Stimulated activated CD4-positive, alpha-beta T cell treated with anti-CD3 and anti-CD28 coated beads, Interleukin-12 subunit alpha, Interleukin-12 subunit beta, amount 100 ng/mL, for 24 hours (primary cell): ENCODE data around the gene COQ8B.
"Not testable (repeated sequence)": the region's sequence is repeated elsewhere in the genome, so short reads cannot be mapped to it uniquely, and the experiment has no call there.

Experiments used
- DNase-seq, 2 experiments: peaks; one replicate each; pipeline ENCODE4 v3.0.0-alpha.2; 2020; ENCODE audit warnings: low read depth in 2 of 2

The COQ8B gene

GRCh38 chr19:40742477-40742876 is 25.8 kb upstream of the COQ8B start:
- no peak for DNase-seq

- no peak for DNase-seq
Observed at GRCh38 chr19:40741527-40742390, 25.1 kb upstream of the COQ8B start.

DNA sequence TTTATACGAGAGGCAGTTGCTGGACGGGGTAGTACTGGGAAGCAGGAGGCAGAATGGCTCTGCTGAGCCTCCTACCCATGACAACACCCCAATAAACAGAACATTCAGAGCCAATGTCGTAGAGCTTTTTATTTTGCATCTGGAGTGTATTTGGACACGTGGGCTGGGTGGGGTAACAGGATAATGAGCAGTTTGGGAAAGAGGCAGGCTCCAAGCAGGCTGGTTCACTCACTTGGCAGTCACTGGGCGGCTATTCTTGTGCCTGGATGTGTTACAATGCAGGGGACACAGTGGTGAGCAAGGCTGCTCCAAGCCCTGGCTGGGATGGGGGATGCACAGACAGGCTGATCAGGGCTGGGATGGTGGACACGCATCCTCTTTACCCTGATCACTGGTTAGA is 24.1 kb upstream of the COQ8B start:
- no peak for DNase-seq

GRCh38 chr19:40739871-40740703 is 23.4 kb upstream of the COQ8B start:
- no peak for DNase-seq

DNA sequence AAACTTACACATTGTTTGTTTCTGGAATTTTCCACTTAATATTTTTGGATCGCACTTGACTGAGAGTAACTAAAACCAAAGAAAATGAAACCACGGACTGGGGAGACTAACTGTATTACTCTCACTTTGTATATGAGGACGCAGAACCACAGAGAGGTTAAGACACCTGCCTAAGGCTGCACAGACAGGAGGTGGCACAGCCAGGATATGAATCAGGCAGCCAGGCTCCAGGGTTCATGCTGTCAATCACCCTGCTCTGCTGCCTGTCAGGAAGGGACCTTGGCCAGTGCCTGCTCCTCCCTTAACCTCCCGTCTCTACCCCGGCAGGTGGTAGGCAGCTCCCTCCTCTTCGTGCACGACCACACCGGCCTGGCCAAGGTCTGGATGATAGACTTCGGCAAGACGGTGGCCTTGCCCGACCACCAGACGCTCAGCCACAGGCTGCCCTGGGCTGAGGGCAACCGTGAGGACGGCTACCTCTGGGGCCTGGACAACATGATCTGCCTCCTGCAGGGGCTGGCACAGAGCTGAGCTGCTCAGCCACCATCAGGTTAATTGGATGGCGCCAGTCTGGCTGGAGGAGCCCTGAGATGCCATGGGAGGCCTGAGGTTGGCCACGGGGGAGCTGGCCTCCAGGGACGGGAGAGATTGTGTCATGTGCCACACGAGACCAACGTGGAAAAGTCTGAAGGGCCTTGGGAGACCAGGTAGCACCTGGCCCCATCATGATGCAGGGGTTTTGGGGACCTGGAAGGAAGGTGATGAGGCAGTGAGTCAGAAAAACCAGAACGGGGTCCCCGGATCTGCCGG is 22.5 kb upstream of the COQ8B start:
- no peak for DNase-seq

DNA sequence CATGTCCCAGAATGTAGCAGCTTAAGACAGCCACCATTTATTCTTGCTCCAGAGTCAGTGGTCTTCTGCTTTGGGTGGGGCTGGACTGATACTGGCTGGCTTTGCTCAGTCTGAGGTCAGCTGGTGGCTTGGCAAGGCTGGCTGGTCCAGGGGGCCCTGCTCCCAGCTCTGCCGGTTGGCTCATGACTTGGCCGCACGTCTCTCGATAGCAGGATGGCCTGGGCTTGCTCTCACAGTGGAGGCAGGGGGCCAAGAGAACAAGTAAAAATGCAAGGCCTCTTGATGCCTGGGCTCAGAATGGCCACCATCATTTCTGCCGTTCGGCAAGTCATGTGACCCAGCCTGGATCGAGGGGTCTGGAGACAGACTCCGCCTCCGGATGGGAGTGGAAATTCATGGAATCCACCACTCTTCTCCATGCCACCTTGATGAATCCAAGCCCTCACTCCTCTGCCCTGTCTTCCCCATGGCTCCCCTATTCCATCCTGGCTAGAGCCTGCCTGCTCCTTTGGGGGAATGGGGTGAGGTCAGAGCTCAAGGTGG is 20.5 kb upstream of the COQ8B start:
- DNase-seq: no peak

DNA sequence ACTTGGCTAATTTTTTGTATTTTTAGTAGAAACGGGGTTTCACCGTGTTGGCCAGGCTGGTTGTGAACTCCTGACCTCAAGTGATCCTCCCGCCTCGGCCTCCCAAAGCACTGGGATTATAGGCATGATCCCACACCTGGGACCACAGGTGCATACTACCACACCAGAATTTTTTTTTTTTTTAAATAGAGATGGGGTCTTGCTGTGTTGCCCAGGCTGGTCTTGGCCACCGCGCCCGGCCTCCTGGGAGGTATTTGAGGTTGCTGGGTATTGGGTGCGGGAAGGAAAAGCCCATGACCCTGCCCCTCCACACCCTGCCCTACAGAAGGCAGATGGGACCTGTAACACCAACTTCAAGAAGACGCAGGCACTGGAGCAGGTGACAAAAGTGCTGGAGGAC is 20.0 kb upstream of the COQ8B start:
- DNase-seq: no peak

DNA sequence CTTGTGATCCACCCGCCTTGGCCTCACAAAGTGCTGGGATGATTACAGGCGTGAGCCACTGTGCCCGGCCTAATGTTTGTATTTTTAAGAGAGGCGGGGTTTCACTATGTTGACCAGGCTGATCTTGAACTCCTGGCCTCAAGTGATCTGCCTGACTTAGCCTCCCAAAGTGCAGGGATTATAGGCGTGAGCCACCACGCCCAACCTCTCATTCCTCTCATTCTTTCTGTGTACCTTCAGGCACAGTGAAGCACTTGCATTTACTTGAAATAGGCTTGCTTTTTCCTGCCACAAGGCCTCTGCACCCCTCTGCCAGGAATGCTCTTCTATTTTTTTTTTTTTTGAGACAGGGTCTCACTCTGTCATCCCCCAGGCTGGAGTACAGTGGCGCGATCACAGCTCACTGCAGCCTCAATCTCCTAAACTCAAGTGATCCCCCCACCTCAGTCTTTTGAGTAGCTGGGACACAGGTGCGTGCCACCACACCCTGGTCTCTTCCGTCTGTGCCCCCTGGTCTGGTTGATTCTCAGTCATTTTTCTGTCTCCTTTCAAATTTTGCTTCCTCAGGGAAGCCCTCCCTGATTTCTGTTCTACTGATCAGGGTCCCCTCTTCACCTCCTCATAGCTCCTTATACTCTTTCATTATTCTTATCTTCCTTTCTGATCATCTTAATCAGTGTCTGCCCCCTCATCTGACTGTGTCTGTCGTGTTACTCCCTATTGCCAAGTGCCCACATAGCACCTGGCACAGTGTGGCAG is 18.5 kb upstream of the COQ8B start:
- no peak for DNase-seq

DNA sequence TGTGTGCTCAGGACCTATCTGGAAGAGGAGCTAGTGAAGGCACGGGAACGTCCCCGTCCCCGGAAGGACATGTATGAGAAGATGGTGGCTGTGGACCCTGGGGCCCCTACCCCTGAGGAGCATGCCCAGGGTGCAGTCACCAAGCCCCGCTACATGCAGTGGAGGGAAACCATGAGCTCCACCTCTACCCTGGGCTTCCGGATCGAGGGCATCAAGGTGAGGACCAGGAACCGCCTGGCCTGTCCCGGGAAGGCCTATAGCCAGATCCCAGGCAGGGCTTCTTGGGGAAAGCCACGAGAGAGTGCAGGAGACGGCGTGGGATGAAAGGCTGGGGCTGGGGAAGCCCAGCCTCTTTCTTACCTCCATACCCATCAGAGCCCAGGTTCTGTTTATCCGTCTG is 16.5 kb upstream of the COQ8B start:
- no peak for DNase-seq

GRCh38 chr19:40732304-40732703 is 15.6 kb upstream of the COQ8B start:
- DNase-seq: not testable (repeated sequence)

DNA sequence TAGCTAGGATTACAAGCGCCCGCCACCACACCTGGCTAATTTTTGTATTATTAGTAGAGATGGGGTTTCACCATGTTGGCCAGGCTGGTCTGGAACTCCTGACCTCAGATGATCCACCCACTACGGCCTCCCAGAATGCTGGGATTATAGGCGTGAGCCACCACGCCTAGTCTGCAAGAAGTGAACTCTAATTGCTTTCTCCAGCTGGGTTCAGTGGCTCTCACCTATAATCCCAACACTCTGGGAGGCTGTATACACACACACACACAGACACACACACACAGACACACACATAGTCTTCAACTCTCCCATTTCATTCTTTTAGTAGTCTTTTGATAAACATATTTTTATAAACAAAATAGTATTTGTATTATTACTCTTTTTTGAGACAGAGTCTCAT is 13.4 kb upstream of the COQ8B start:
- DNase-seq: not testable (repeated sequence)

- no peak for DNase-seq
Observed at GRCh38 chr19:40726279-40726678, 9.6 kb upstream of the COQ8B start.

DNA sequence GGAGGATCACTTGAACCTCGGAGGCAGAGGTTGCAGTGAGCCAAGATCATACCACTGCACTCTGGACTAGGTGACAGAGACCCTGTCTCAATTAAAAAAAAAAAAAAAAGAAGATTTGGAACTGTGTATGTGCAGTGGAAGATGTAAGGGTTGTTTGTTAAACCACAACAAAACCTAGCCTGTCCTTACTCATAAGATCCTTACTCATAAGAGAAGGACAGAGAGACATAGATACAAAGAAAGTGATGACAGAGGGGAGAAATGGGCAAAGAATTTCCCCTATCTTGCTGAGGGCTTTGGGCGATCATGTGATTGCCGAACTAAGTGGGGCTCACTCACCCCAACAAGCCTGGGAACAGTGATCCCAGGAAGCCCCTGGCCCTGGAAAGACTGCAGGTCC is 8.2 kb upstream of the COQ8B start:
- no peak for DNase-seq

GRCh38 chr19:40724315-40724714 is 7.6 kb upstream of the COQ8B start:
- DNase-seq: no peak

GRCh38 chr19:40723661-40724254 is 7.1 kb upstream of the COQ8B start:
- DNase-seq: no peak

GRCh38 chr19:40721936-40722661 is 5.4 kb upstream of the COQ8B start:
- no peak for DNase-seq

GRCh38 chr19:40721140-40721486 is 4.4 kb upstream of the COQ8B start:
- DNase-seq: no peak

DNA sequence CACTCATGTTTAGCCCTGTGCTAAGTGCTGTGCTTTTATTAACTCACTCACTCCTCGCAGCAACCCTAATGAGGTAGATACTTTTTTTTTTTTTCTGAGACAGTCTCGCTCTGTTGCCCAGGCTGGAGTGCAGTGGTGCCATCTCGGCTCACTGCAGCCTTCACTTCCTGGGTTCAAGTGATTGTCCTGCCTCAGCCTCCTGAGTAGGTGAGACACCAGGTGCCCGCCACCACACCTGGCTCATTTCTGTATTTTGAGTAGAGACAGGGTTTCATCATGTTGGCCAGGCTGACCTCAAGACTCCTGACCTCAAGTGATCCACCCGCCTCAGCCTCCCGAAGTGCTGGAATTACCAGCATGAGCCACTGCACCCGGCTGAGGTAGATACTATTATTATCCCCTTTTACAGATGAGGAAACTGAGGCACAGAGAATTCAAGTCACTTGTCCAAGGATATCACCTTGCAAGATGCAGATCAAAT is 2.8 kb upstream of the COQ8B start:
- no peak for DNase-seq

GRCh38 chr19:40718774-40719391 is 2.2 kb upstream of the COQ8B start:
- DNase-seq: no peak
